Endodermal cell (in vitro differentiated cells): ENCODE results near the gene USO1. TPM values are rescaled to one million over a fixed set of nuclear protein-coding genes. Genes with fewer than 3 reads are reported as not detected.

Source experiments
- DNase-seq: peaks from one replicate; pipeline ENCODE4 v3.0.0-alpha.2; 2017
- H3K27ac ChIP-seq: 2 replicates; pipeline ENCODE4 v1.5.1; 2013; ENCODE audit warnings: mild to moderate bottlenecking, low read depth, low read length, moderate library complexity
- H3K27me3 ChIP-seq: 2 replicates; pipeline ENCODE4 v1.6.1; 2013; ENCODE audit warnings: mild to moderate bottlenecking, low read length, moderate library complexity; ENCODE audit not compliant: insufficient read depth, control insufficient read depth, poor library complexity, severe bottlenecking
- H3K36me3 ChIP-seq: 2 replicates; pipeline ENCODE4 v1.7.0; 2013; ENCODE audit warnings: mild to moderate bottlenecking, low read length, moderate library complexity; ENCODE audit not compliant: control insufficient read depth, insufficient read depth
- H3K4me1 ChIP-seq: one replicate; pipeline ENCODE4 v1.7.0; 2013; ENCODE audit warnings: low read length; ENCODE audit not compliant: control insufficient read depth, insufficient read depth
- H3K4me3 ChIP-seq: 2 replicates; pipeline ENCODE4 v1.5.1; 2013; ENCODE audit warnings: mild to moderate bottlenecking, low read length, moderate library complexity
- H3K9ac ChIP-seq: 2 replicates; pipeline ENCODE4 v1.6.1; 2013; ENCODE audit warnings: mild to moderate bottlenecking, low read length, moderate library complexity; ENCODE audit not compliant: poor library complexity, severe bottlenecking; ENCODE audit errors: extremely low read depth
- H3K9me3 ChIP-seq: 2 replicates; pipeline ENCODE4 v1.6.1; 2013; ENCODE audit warnings: mild to moderate bottlenecking, low read length, moderate library complexity; ENCODE audit not compliant: control insufficient read depth
- H3K27ac Mint-ChIP-seq: 2 replicates; pipeline ENCODE4 v1.8.0; 2020; ENCODE audit warnings: mixed read lengths
- H3K27me3 Mint-ChIP-seq: 2 replicates; pipeline ENCODE4 v1.8.0; 2021; ENCODE audit warnings: mild to moderate bottlenecking, mixed read lengths; ENCODE audit not compliant: insufficient read depth
- H3K36me3 Mint-ChIP-seq: 2 replicates; pipeline ENCODE4 v1.8.0; 2020; ENCODE audit warnings: low read depth, mixed read lengths
- H3K4me1 Mint-ChIP-seq: 2 replicates; pipeline ENCODE4 v1.8.0; 2020; ENCODE audit warnings: mixed read lengths
- H3K4me3 Mint-ChIP-seq: 2 replicates; pipeline ENCODE4 v1.8.0; 2020; ENCODE audit warnings: mild to moderate bottlenecking, moderate library complexity, mixed read lengths
- H3K9me3 Mint-ChIP-seq: 2 replicates; pipeline ENCODE4 v1.8.0; 2020; ENCODE audit warnings: mild to moderate bottlenecking, mixed read lengths
- CTCF ChIP-seq: fragments of 200-600 bp; sonication (generic); conservative IDR thresholded peaks from 2 replicates; pipeline ENCODE4 v1.5.0; 2021; ENCODE audit warnings: antibody characterized with exemption, mild to moderate bottlenecking
- WGBS, 2 experiments: methylation state at CpG; one replicate each; pipeline versions ENCODE4 v1.1.5 to v1.1.7; 2013; ENCODE audit warnings: missing lambda C conversion rate in 2 of 2, mixed read lengths in 1 of 2; ENCODE audit not compliant: insufficient coverage in 1 of 2, insufficient read length in 1 of 2; 5-methylcytosine and 5-hydroxymethylcytosine counted together
- total RNA-seq, 2 donors: library from RNA; stranded (reverse); fragmentation: NEBNext Ultra II Directional in 1 of 2; extraction: Animal tissue kit (Norgen Biotek cat#: 25700) in 1 of 2; gene quantifications; 2 replicates in 1 of 2; 3 replicates in 1 of 2; pipeline ENCODE4 v1.2.1, GENCODE V29; 2021

USO1 gene
- total RNA-seq, 2 donors from 2014 or later, result 74.5 to 75.1 TPM

- H3K27ac ChIP-seq, result no peak overlapping the region
- no peaks in the 10 kb centered on the region for H3K9me3 ChIP-seq
- Mint-ChIP-seq H3K27me3 (no peaks in the 10 kb centered on the region), H3K9me3 (no peaks in the 10 kb centered on the region), H3K36me3 (peaks cover 25% of the 10 kb centered on the region), H3K4me1 (no peaks in the 10 kb centered on the region), H3K27ac (no peak overlapping the region), H3K4me3 (no peak overlapping the region)
- no peak overlapping the region for H3K4me3 ChIP-seq
- TF ChIP-seq CTCF, result no peak
- H3K4me1 ChIP-seq, result no peaks in the 10 kb centered on the region
- no peak for DNase-seq
- no peak overlapping the region for H3K9ac ChIP-seq
- no peaks in the 10 kb centered on the region for H3K27me3 ChIP-seq
- peaks cover 8% of the 10 kb centered on the region for H3K36me3 ChIP-seq
- 50 to 72% methylated on average over 2 to 3 of the region's 3 CpGs for WGBS, 2 experiments
Observed at GRCh38 chr4:75696071-75696470, 28.3 kb upstream of the USO1 start.

DNA sequence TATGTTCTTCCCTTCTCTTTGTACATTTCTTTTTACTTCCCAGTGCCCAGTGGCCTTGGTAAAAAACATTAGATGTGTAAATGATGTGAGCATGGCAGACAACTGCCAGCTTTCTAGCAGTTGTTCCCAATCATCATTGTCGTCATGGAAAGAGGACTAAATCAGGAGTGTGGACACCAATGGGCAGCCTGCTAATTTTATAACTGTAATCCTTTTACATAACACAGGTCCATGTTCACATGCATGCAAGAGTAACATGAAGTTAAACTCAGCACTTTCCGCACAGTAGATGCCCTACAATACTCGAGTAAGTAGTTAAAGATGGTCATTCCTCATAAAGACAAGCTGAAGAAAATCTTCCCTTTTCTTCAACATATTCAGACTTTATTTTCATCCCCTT, 27.8 kb upstream of the USO1 start:
- Mint-ChIP-seq H3K4me3 (no peak overlapping the region), H3K4me1 (peaks cover under 1% of the 10 kb centered on the region), H3K27me3 (no peaks in the 10 kb centered on the region), H3K27ac (no peak overlapping the region), H3K36me3 (peaks cover 23% of the 10 kb centered on the region), H3K9me3 (no peaks in the 10 kb centered on the region)
- 71 to 84% methylated on average over 3 of the region's 3 CpGs for WGBS, 2 experiments
- no peak for DNase-seq
- H3K9ac ChIP-seq, result no peak overlapping the region
- no peaks in the 10 kb centered on the region for H3K4me1 ChIP-seq
- no peak for TF ChIP-seq CTCF
- peaks cover 8% of the 10 kb centered on the region for H3K36me3 ChIP-seq
- no peak overlapping the region for H3K4me3 ChIP-seq
- no peaks in the 10 kb centered on the region for H3K27me3 ChIP-seq
- no peaks in the 10 kb centered on the region for H3K9me3 ChIP-seq
- no peak overlapping the region for H3K27ac ChIP-seq

DNA sequence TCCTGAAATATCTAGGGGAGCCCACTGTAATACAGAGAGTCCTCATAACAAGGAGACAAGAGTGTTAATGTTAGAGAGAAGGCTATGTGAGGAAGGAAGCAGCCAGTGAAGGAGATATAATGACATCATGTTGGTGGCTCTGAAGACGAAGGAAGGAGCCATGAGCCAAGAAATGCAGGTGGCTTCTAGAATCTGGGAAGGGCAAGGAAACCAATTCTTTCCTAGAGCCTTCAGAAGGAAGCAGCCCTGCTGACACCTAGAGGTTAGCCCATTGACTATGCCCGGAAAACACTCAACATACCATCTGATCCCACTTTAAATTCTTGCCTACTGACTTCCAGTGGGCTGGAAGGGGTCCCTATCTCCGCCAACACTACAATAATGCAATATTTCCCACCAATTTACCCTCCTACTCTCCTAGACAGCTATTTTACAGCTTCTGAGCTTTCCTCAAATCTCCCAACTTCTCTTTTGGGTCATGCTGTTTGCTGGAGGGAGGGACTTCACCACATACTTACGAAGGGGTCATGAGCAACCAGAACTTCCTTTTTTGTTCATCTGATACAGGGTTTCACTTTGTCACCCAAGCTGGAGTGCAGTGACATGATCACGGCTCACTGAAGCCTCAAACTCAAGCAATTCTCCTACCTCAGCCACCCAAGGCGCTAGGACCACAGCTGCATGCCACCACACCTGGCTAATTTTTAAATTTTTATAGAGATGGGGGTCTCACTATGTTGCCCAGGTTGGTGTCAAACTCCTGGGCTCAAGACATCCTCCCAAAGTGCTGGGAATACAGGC, 26.0 kb upstream of the USO1 start:
- no peak for DNase-seq
- no peaks in the 10 kb centered on the region for H3K27me3 ChIP-seq
- Mint-ChIP-seq H3K4me1 (peaks cover 14% of the 10 kb centered on the region), H3K4me3 (no peak overlapping the region), H3K9me3 (no peaks in the 10 kb centered on the region), H3K27ac (peak overlapping the region; percentile 27), H3K27me3 (no peaks in the 10 kb centered on the region), H3K36me3 (peaks cover 15% of the 10 kb centered on the region)
- no peaks in the 10 kb centered on the region for H3K9me3 ChIP-seq
- peaks cover 8% of the 10 kb centered on the region for H3K36me3 ChIP-seq
- peak; percentile 10 for TF ChIP-seq CTCF
- H3K9ac ChIP-seq, result no peak overlapping the region
- H3K4me3 ChIP-seq, result no peak overlapping the region
- peaks cover 5% of the 10 kb centered on the region for H3K4me1 ChIP-seq
- no peak overlapping the region for H3K27ac ChIP-seq
- WGBS, 2 experiments, result 86 to 94% methylated on average over 4 to 6 of the region's 6 CpGs
